ENCODE results near the gene KDM2A.

GRCh38 chr11:67300256-67300755, 181.2 kb downstream of the KDM2A start:
- TF ChIP-seq, protein P1, sequence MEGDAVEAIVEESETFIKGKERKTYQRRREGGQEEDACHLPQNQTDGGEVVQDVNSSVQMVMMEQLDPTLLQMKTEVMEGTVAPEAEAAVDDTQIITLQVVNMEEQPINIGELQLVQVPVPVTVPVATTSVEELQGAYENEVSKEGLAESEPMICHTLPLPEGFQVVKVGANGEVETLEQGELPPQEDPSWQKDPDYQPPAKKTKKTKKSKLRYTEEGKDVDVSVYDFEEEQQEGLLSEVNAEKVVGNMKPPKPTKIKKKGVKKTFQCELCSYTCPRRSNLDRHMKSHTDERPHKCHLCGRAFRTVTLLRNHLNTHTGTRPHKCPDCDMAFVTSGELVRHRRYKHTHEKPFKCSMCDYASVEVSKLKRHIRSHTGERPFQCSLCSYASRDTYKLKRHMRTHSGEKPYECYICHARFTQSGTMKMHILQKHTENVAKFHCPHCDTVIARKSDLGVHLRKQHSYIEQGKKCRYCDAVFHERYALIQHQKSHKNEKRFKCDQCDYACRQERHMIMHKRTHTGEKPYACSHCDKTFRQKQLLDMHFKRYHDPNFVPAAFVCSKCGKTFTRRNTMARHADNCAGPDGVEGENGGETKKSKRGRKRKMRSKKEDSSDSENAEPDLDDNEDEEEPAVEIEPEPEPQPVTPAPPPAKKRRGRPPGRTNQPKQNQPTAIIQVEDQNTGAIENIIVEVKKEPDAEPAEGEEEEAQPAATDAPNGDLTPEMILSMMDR (IDR thresholded peaks at IDR 0.05; ENCODE audit: borderline replicate concordance, extremely low read depth, low read length, poor library complexity, severe bottlenecking), result no peak
- no peak for TF ChIP-seq EZH2 (IDR thresholded peaks at IDR 0.05; ENCODE audit: borderline replicate concordance, low read depth, low read length, severe bottlenecking)
